Loucy (cell line): ENCODE results near the gene ZNF620.

Experiments used
- H2AFZ ChIP-seq: fragments of 200-600 bp; sonication (generic); 2 replicates; pipeline ENCODE4 v1.6.0; 2016; ENCODE audit warnings: antibody characterized with exemption, mild to moderate bottlenecking, low read length, moderate library complexity
- H3F3A ChIP-seq: fragments of 200-600 bp; 2 replicates; pipeline ENCODE4 v1.6.0; 2016; ENCODE audit warnings: antibody characterized with exemption, low read depth, mild to moderate bottlenecking
- H3K27me3 ChIP-seq: fragments of 200-600 bp; sonication (generic); 2 replicates; pipeline ENCODE4 v1.6.1; 2014; ENCODE audit warnings: low read length, mild to moderate bottlenecking; ENCODE audit not compliant: insufficient read depth, poor library complexity, severe bottlenecking
- H3K36me3 ChIP-seq: fragments of 200-600 bp; sonication (generic); 2 replicates; pipeline ENCODE4 v1.6.1; 2016; ENCODE audit warnings: low read length; ENCODE audit not compliant: insufficient read depth
- H3K4me1 ChIP-seq: fragments of 200-600 bp; sonication (generic); 2 replicates; pipeline ENCODE4 v1.5.1; 2014; ENCODE audit warnings: low read length, mild to moderate bottlenecking; ENCODE audit not compliant: insufficient read depth, poor library complexity, severe bottlenecking
- H3K4me2 ChIP-seq: fragments of 200-600 bp; sonication (generic); 2 replicates; pipeline ENCODE4 v1.6.0; 2014; ENCODE audit warnings: antibody characterized with exemption, low read length, low read depth, mild to moderate bottlenecking; ENCODE audit not compliant: poor library complexity, severe bottlenecking
- H3K4me3 ChIP-seq: fragments of 200-600 bp; sonication (generic); 2 replicates; pipeline ENCODE4 v1.5.1; 2014; ENCODE audit warnings: low read length, mild to moderate bottlenecking, mixed read lengths; ENCODE audit not compliant: poor library complexity, severe bottlenecking
- H3K79me2 ChIP-seq: fragments of 200-600 bp; sonication (generic); 2 replicates; pipeline ENCODE4 v1.6.1; 2014; ENCODE audit warnings: low read length; ENCODE audit not compliant: insufficient read depth
- H3K9ac ChIP-seq: fragments of 200-600 bp; sonication (generic); 2 replicates; pipeline ENCODE4 v1.6.0; 2014; ENCODE audit warnings: mild to moderate bottlenecking, low read depth, low read length, moderate library complexity; ENCODE audit not compliant: poor library complexity, severe bottlenecking
- H3K9me2 ChIP-seq: fragments of 200-600 bp; sonication (generic); replicated peaks from 2 replicates; pipeline ENCODE4 v1.6.1; 2016; ENCODE audit warnings: low read depth, low read length, mixed read lengths
- H3K9me3 ChIP-seq: fragments of 200-600 bp; sonication (generic); 2 replicates; pipeline ENCODE4 v1.6.1; 2014; ENCODE audit warnings: mild to moderate bottlenecking, antibody characterized with exemption, low read length, low read depth; ENCODE audit not compliant: insufficient read depth
- H4K20me1 ChIP-seq: fragments of 200-600 bp; sonication (generic); 2 replicates; pipeline ENCODE4 v1.6.0; 2014; ENCODE audit warnings: antibody characterized with exemption, low read length, mild to moderate bottlenecking; ENCODE audit not compliant: insufficient read depth, poor library complexity, severe bottlenecking
- CTCF ChIP-seq: fragments of 200-600 bp; sonication (generic); conservative IDR thresholded peaks from 2 replicates; pipeline ENCODE4 v1.5.1; 2014; ENCODE audit warnings: mild to moderate bottlenecking, antibody characterized with exemption, low read length
- EZH2phosphoT487 ChIP-seq: fragments of 200-600 bp; IDR thresholded peaks from 2 replicates; pipeline ENCODE4 v1.6.1; 2018; ENCODE audit warnings: antibody characterized with exemption, mild to moderate bottlenecking, moderate library complexity, borderline replicate concordance

Gene ZNF620

GRCh38 chr3:40532252-40532651 is 26.4 kb downstream of the ZNF620 start:
- Histone ChIP-seq H4K20me1 (no peaks in the 10 kb centered on the region), H3K4me2 (no peak overlapping the region), H3K79me2 (peaks cover 20% of the 10 kb centered on the region), H3K27me3 (no peaks in the 10 kb centered on the region), H3K9me3 (peaks cover 7% of the 10 kb centered on the region), H3K36me3 (peaks cover 59% of the 10 kb centered on the region), H3F3A (no peaks in the 10 kb centered on the region), H3K9ac (no peak overlapping the region), H3K9me2 (no peaks in the 10 kb centered on the region), H3K4me3 (no peak overlapping the region), H3K4me1 (peaks cover 13% of the 10 kb centered on the region), H2AFZ (no peak overlapping the region)
- TF ChIP-seq CTCF: no peak
- TF ChIP-seq EZH2phosphoT487: no peak

- Histone ChIP-seq H3K9me3 (peaks cover 13% of the 10 kb centered on the region), H3F3A (no peaks in the 10 kb centered on the region), H3K4me2 (no peak overlapping the region), H3K36me3 (peaks cover 61% of the 10 kb centered on the region), H3K9ac (no peak overlapping the region), H3K9me2 (no peaks in the 10 kb centered on the region), H4K20me1 (no peaks in the 10 kb centered on the region), H2AFZ (no peak overlapping the region), H3K27me3 (no peaks in the 10 kb centered on the region), H3K4me3 (no peak overlapping the region), H3K79me2 (0 out of 2 replicates have a peak, but pooled peaks cover 2% of the 10 kb centered on the region), H3K4me1 (no peaks in the 10 kb centered on the region)
- TF ChIP-seq CTCF: no peak
- TF ChIP-seq EZH2phosphoT487: no peak
Observed at GRCh38 chr3:40534283-40534682, 28.4 kb downstream of the ZNF620 start.

GRCh38 chr3:40546816-40547215 is 41.0 kb downstream of the ZNF620 start:
- H3K27me3 ChIP-seq: no peaks in the 10 kb centered on the region
- no peaks in the 10 kb centered on the region for H3K4me1 ChIP-seq
- no peaks in the 10 kb centered on the region for H3K36me3 ChIP-seq
- H3K79me2 ChIP-seq: no peaks in the 10 kb centered on the region
- H3K4me3 ChIP-seq: no peak overlapping the region
- H2AFZ ChIP-seq: no peak overlapping the region
- no peaks in the 10 kb centered on the region for H3K9me2 ChIP-seq
- no peak overlapping the region for H3K9ac ChIP-seq
- no peaks in the 10 kb centered on the region for H3K9me3 ChIP-seq
- H3K4me2 ChIP-seq: no peak overlapping the region
- H4K20me1 ChIP-seq: no peaks in the 10 kb centered on the region
- H3F3A ChIP-seq: no peaks in the 10 kb centered on the region
- TF ChIP-seq EZH2phosphoT487: no peak
- TF ChIP-seq CTCF: no peak
